Measurements from ENCODE around the gene CAPZA1. TPM values are rescaled to one million over a fixed set of nuclear protein-coding genes. Genes with fewer than 3 reads are reported as not detected.

CAPZA1 gene
- total and polyA plus RNA-seq, 2 donors (not counting 3 experiments of a cell fraction or from before 2014, with no cell fraction given) = 77.1 to 183 TPM

DNA sequence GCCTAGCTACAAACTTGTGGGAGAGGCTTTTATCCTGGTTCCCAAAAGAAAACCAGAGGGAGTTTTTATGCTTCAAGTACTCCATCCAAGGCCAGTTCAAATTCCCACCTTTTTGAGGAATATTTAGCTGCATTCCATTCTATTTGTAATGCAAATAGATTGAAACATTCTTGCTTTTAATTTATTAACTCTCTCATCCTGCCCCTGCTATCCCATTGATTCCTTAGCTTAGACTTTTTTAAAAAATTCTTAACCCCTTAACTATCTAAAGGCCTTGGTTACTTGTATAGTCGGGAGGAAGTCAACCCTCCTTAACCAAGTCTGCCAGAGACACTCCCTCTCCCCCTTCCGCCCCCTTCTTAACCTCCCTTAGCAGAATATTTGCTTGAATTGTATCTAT lies 52.4 kb downstream of the CAPZA1 start:
- ChIA-PET CTCF (interaction anchor here (0.6 to 5.5 kb wide), 13 partner anchors 11 to 282 kb away, joined by 3 to 57 read pairs (median 14); partner anchors contain the start of genes CAPZA1, PPM1J, RHOC and ST7L), POLR2A (no interaction called here)
- Histone ChIP-seq H3K27me3 (ENCODE audit: control insufficient read depth in 2 of 2, insufficient read depth in 2 of 2, low read length in 2 of 2) (no peaks in the 10 kb centered on the region), H3K9ac (replicated peaks; ENCODE audit: extremely low read depth, insufficient read depth, low read length) (no peak overlapping the region), H3K4me2 (ENCODE audit: insufficient read depth, low read length) (no peak overlapping the region), H4K20me1 (replicated peaks; ENCODE audit: control insufficient read depth, extremely low read depth, insufficient read depth, low read length) (no peaks in the 10 kb centered on the region), H3K36me3 (ENCODE audit: control insufficient read depth in 2 of 2, extremely low read depth in 1 of 2, insufficient read depth in 2 of 2, low read length in 2 of 2) (peaks cover 3 to 18% of the 10 kb centered on the region in 2 experiments), H3K9me3 (replicated peaks; ENCODE audit: control insufficient read depth, insufficient read depth, low read length) (no peaks in the 10 kb centered on the region), H2AFZ (ENCODE audit: low read depth, low read length) (no peak overlapping the region), H3K79me2 (ENCODE audit: control insufficient read depth, insufficient read depth, low read length) (peaks cover 14% of the 10 kb centered on the region), H3K27ac (ENCODE audit: insufficient read depth, low read depth, low read length) (no peak overlapping the region), H3K9me1 (replicated peaks; ENCODE audit: control insufficient read depth, extremely low read depth, insufficient read depth, low read length) (no peaks in the 10 kb centered on the region), H3K4me1 (ENCODE audit: control insufficient read depth, extremely low read depth, insufficient read depth, low read length) (peaks cover 21% of the 10 kb centered on the region), H3K4me3 (replicated peaks in 1 of 3; ENCODE audit: insufficient read depth in 1 of 3, low read depth in 1 of 3, low read length in 3 of 3) (no peak overlapping the region)
- FAIRE-seq = no peak
- intact Hi-C loops (cut with micrococcal nuclease) (no loop called here), dilution Hi-C loops (cut with MboI; ENCODE audit: extremely low pct_ligation_motif_present, low sequenced_read_pairs) (no loop called here)
- no peak for DNase-seq (ENCODE audit: low read depth, low spot score)
- no peak for TF ChIP-seq EZH2 (IDR thresholded peaks at IDR 0.05; ENCODE audit: borderline replicate concordance, low read depth, low read length, severe bottlenecking)
- no peak for TF ChIP-seq JUN (IDR thresholded peaks at IDR 0.05; ENCODE audit: borderline replicate concordance, insufficient read depth, insufficient read length, low read depth)
- no peak for TF ChIP-seq POLR2A (IDR thresholded peaks at IDR 0.05; ENCODE audit: low read depth, low read length)
- TF ChIP-seq FOS (IDR thresholded peaks at IDR 0.05; ENCODE audit: borderline replicate concordance, insufficient read depth, low read length) = no peak
- no peak for TF ChIP-seq POLR2AphosphoS5 (IDR thresholded peaks at IDR 0.05; ENCODE audit: insufficient read depth, low read depth, low read length)
- TF ChIP-seq MYC (IDR thresholded peaks at IDR 0.05; ENCODE audit: low read depth, low read length) = no peak
- TF ChIP-seq, protein P1, sequence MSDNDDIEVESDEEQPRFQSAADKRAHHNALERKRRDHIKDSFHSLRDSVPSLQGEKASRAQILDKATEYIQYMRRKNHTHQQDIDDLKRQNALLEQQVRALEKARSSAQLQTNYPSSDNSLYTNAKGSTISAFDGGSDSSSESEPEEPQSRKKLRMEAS (IDR thresholded peaks at IDR 0.05; ENCODE audit: insufficient read depth, insufficient read length) = no peak
- TF ChIP-seq, protein P2, sequence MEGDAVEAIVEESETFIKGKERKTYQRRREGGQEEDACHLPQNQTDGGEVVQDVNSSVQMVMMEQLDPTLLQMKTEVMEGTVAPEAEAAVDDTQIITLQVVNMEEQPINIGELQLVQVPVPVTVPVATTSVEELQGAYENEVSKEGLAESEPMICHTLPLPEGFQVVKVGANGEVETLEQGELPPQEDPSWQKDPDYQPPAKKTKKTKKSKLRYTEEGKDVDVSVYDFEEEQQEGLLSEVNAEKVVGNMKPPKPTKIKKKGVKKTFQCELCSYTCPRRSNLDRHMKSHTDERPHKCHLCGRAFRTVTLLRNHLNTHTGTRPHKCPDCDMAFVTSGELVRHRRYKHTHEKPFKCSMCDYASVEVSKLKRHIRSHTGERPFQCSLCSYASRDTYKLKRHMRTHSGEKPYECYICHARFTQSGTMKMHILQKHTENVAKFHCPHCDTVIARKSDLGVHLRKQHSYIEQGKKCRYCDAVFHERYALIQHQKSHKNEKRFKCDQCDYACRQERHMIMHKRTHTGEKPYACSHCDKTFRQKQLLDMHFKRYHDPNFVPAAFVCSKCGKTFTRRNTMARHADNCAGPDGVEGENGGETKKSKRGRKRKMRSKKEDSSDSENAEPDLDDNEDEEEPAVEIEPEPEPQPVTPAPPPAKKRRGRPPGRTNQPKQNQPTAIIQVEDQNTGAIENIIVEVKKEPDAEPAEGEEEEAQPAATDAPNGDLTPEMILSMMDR (IDR thresholded peaks at IDR 0.05; ENCODE audit: extremely low read depth in 1 of 2, insufficient read depth in 1 of 2, low read depth in 1 of 2, low read length in 2 of 2) = no peak
- no peak for TF ChIP-seq GATA2 (IDR thresholded peaks at IDR 0.05; ENCODE audit: insufficient read depth, insufficient read length, low read depth, low read length)
- BruUV-seq (replicated peaks) = no TSS peak

All from endothelial cell of umbilical vein (primary cell).